HFF-Myc (cell line): ENCODE measurements around the gene MEF2A.
"Not testable (repeated sequence)": the region's sequence is repeated elsewhere in the genome, so short reads cannot be mapped to it uniquely, and the experiment has no call there.

ENCODE experiments used
- DNase-seq: peaks from one replicate; pipeline ENCODE4 v3.0.0-alpha.2; 2011; ENCODE audit warnings: low read depth; ENCODE audit errors: extremely low read depth
- H3K4me3 ChIP-seq: replicated peaks from 2 replicates; pipeline ENCODE4 v1.5.1; 2011; ENCODE audit warnings: low read depth, mild to moderate bottlenecking, control low read depth, low read length
- TF ChIP-seq, protein P1 (sequence below): IDR thresholded peaks from 2 replicates; pipeline ENCODE4 v1.5.1; 2012; ENCODE audit warnings: mild to moderate bottlenecking, low read depth, low read length, control low read depth; ENCODE audit errors: missing control alignments

MEF2A gene

DNA sequence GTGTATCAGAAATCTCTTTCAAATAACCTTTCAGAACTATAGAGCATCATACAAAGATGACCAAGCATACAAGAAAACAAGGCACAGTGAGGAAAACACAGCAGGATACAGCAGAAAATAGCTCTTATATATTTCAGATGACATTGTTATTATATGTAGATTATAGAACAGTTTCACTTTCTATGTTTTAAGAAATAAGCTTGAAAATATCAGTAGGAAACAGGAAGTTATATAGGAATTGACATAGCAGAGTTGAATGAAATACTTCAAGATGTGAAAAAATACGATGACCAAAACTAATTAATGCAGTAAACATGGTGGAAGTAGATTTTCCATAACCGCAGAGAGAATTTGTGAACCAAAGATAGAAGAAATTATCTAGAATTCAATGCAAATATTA, 92.2 kb downstream of the MEF2A start:
- TF ChIP-seq, protein P1, sequence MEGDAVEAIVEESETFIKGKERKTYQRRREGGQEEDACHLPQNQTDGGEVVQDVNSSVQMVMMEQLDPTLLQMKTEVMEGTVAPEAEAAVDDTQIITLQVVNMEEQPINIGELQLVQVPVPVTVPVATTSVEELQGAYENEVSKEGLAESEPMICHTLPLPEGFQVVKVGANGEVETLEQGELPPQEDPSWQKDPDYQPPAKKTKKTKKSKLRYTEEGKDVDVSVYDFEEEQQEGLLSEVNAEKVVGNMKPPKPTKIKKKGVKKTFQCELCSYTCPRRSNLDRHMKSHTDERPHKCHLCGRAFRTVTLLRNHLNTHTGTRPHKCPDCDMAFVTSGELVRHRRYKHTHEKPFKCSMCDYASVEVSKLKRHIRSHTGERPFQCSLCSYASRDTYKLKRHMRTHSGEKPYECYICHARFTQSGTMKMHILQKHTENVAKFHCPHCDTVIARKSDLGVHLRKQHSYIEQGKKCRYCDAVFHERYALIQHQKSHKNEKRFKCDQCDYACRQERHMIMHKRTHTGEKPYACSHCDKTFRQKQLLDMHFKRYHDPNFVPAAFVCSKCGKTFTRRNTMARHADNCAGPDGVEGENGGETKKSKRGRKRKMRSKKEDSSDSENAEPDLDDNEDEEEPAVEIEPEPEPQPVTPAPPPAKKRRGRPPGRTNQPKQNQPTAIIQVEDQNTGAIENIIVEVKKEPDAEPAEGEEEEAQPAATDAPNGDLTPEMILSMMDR = no peak

DNA sequence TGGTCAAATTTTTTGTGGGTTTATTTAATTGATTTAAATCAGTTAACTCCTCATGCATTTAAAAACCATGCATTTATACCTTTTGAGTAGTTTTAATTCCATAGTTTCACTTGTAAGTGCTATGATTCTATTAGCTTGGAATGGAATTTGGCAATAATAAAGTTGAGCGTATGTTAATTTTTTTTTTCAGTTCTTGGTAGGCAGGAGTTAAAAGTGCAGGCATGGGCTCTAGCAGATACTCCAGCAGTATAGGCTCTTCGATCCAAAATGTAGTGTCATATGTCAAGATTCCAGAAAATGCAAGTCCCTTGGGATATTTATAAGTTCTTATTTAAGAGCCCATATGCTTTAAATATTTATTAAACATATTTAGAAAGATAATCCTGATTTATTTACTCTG, 97.1 kb downstream of the MEF2A start:
- TF ChIP-seq, protein P1 = no peak

More for the DNA sequence above, 92.2 kb downstream of the MEF2A start:
- DNase-seq = no peak
- H3K4me3 ChIP-seq = no peak overlapping the region

DNA sequence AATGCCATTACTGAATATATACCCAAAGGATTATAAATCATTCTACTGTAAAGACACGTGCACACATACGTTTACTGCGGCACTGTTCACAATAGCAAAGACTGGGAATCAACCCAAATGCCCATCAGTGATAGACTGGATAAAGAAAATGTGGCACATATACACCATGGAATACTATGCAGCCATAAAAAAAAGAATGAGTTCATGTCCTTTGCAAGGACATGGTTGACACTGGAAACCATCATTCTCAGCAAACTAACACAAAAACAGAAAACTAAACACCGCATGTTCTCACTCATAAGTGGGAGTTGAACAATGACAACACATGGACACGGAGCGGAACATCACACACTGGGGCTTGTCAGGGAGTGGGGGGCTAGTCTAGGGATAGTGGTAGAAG, 100.3 kb downstream of the MEF2A start:
- not testable (repeated sequence) for H3K4me3 ChIP-seq, DNase-seq

More for the DNA sequence above, 97.1 kb downstream of the MEF2A start:
- no peak for DNase-seq
- no peak overlapping the region for H3K4me3 ChIP-seq

DNA sequence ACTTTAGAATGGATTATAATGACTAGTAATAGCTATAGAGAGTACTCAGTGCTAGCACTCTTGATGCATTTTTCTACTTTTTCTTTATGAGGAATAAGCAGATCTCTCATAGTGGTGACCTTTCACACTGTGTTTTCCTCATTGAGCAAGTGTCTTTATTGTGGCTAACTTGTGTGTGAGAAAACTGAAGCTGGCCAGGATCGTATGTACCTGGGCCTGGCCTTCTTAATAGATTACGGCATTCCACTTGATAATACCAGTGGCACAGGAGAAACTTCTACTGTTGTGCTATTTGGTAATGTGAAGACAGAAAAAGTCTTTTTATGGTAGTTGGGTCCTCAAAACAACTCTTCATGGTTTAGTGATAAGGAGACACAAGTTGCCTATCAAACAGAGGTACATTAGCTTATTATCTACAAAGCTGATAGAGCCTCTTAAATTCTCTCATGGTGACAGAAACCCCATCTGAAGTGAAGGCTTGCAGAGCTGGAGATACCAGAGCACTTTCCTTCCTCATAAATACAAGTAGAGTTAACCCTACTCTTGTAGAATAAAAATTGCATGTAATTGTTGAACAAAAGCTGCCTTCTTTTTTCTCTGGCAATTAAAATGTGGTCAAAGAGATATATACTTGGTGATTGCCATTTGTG, 102.9 kb downstream of the MEF2A start:
- no peak overlapping the region for H3K4me3 ChIP-seq
- TF ChIP-seq, protein P1 = no peak
- no peak for DNase-seq

DNA sequence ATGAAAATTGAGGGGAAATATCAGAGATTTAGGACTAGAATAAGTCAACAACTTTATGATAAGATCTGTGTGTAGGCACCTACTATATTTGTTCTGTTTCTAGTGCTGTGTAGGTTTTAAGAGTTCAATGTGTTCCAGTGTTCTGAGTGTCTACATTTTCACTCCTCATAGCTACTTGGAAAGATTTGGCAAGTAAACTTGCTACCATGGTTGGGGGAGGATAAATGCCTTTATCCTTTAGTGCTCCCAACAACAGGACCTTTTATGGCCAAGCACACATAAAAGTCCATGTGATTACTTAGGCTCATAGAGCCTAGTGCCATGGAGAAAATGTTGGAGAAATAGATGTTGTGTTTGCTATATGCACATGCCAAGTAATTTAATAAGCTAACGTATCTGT, 103.5 kb downstream of the MEF2A start:
- no peak overlapping the region for H3K4me3 ChIP-seq
- TF ChIP-seq, protein P1 = no peak
- no peak for DNase-seq

DNA sequence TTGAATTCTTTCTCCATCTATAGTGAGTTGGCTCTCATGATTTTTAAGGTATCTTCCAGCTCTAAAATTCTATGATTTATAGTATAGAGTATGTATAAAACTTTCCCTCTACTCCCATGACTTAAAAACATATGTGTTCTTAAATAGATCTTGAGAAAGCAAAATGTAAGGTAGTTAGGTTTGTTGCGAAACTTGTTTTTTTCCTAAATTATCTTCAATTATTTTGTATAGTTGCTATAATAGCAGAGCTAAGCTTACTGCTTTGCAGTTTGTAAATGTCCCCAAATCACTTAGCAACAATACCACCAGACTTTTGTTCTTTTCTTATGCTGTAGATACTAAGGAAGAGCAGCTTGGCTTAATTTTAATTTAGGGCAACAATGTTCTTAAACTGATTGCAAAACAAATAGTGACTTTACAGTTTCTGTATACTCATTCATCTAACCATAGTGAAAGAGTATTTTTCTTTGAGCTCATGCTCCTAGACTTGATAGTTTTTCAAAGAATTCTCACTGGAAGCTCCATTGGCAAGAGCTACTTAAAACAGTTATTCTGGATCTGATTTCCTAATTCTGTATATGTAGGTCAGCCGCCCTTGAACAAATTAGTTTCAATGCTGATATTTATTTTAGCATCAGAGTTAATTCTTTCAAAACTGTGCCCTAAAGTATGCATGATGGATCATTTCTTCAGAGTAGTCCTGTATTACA, 106.3 kb downstream of the MEF2A start:
- no peak for DNase-seq
- TF ChIP-seq, protein P1 = no peak
- no peak overlapping the region for H3K4me3 ChIP-seq

DNA sequence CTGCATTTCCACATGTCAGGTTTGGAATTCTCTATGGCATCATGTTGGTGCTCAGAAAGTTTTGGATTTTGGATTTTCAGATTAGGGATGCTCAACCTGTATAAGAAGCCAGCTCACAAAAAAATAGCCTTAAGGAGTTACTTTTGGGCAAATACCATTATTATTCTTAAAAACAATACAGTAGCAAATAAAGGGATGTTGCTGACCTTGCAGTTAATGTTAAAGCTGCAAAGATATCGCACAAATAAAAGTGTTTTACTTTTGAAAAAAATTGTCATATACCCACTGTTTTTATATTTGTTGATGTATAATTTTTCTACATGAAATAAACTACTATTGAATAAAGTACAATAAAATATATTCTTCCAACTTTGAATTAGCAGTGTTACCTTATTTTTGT, 107.3 kb downstream of the MEF2A start:
- H3K4me3 ChIP-seq = no peak overlapping the region
- TF ChIP-seq, protein P1 = no peak
- DNase-seq = no peak
